ENCODE measurements around the gene TRIM37. TPM values are rescaled to one million over a fixed set of nuclear protein-coding genes. Genes with fewer than 3 reads are reported as not detected.

Gene TRIM37
- total and polyA plus RNA-seq, 10 donors = 6.2 to 28.1 (median 16.9) TPM

- H3K27ac ChIP-seq = no peak overlapping the region
- TF ChIP-seq POLR2A (IDR thresholded peaks at IDR 0.05) = no peak
- no peak overlapping the region for H3K4me3 ChIP-seq
- DNase-seq = no peak
- peaks cover 0 to 48% (median 5%) of the 10 kb centered on the region in 6 donors for H3K36me3 ChIP-seq
- no peaks in the 10 kb centered on the region for H3K9me3 ChIP-seq
- no peaks in the 10 kb centered on the region for H3K4me1 ChIP-seq
- intact Hi-C loops (cut with DNase I; ENCODE audit: low total_unique reads) = no loop called here
- no peaks in the 10 kb centered on the region for H3K27me3 ChIP-seq (replicated peaks in 1 of 7)
- 88 to 94% (median 92%) methylated on average over 1 of the region's 1 CpG for WGBS, 5 donors
Observed at GRCh38 chr17:59131131-59131530, 24.5 kb upstream of the TRIM37 start.

DNA sequence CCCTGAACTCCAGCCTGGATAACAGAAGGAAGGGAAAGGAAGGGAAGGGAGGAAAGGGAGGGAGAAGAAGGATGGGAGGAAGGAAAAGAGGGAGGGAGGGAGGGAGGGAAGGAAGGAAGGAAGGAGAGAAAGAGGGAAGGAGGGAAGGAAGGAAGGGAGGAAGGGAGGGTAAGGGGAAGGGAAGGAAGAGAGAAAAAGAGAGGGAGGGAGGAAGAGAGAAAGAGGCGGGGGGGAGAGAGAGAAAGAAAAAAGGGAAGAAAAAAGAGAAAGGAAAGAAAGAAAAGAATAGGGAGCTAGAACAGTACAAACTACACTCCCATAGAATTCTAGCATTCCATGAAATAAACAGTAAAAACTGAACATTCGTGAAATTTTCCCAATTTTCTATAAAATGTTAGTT is 23.1 kb upstream of the TRIM37 start:
- 41 to 93% (median 49%) methylated on average over 2 of the region's 2 CpGs for WGBS, 5 donors
- Histone ChIP-seq H3K27ac (no peak overlapping the region), H3K4me1 (no peaks in the 10 kb centered on the region), H3K9me3 (no peaks in the 10 kb centered on the region), H3K36me3 (peaks cover 0 to 55% (median 5%) of the 10 kb centered on the region in 6 donors), H3K27me3 (replicated peaks in 1 of 7) (no peaks in the 10 kb centered on the region), H3K4me3 (no peak overlapping the region)
- TF ChIP-seq POLR2AphosphoS5 (IDR thresholded peaks at IDR 0.05) = no peak
- TF ChIP-seq, protein P1, sequence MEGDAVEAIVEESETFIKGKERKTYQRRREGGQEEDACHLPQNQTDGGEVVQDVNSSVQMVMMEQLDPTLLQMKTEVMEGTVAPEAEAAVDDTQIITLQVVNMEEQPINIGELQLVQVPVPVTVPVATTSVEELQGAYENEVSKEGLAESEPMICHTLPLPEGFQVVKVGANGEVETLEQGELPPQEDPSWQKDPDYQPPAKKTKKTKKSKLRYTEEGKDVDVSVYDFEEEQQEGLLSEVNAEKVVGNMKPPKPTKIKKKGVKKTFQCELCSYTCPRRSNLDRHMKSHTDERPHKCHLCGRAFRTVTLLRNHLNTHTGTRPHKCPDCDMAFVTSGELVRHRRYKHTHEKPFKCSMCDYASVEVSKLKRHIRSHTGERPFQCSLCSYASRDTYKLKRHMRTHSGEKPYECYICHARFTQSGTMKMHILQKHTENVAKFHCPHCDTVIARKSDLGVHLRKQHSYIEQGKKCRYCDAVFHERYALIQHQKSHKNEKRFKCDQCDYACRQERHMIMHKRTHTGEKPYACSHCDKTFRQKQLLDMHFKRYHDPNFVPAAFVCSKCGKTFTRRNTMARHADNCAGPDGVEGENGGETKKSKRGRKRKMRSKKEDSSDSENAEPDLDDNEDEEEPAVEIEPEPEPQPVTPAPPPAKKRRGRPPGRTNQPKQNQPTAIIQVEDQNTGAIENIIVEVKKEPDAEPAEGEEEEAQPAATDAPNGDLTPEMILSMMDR (IDR thresholded peaks at IDR 0.05 in 8 of 11, conservative IDR thresholded peaks at IDR 0.05 in 3 of 11) = no peak
- TF ChIP-seq POLR2A (IDR thresholded peaks at IDR 0.05) = no peak
- intact Hi-C loops (cut with DNase I; ENCODE audit: low total_unique reads) = no loop called here
- no peak for DNase-seq

DNA sequence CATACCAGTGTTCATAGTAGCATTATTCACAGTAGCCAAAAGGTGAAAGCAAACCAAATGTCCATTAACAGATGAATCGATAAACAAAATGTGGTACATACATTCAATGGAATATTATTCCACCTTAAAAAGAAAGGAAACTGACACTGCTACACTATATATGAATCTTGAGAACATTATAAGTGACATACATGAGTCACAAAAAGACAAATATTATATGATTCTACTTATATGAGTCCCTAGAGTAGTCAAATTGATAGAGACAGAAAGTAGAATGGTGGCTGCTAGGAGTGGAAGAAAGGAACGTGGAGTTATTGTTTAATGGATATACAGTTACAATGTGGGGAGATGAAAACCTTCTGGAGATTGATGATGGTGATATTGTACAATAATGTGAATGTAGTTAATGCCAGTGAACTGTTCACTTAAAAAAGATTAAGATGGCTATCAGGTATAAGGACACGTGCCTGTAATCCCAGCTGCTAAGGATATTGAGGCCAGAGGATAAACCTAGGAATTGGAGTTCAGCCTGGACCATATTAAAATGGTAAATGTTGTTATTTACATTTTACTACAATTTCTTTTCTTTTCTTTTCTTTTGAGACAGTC is 20.2 kb upstream of the TRIM37 start:
- no peak for TF ChIP-seq POLR2AphosphoS5 (IDR thresholded peaks at IDR 0.05)
- TF ChIP-seq POLR2A (IDR thresholded peaks at IDR 0.05) = no peak
- TF ChIP-seq, protein P1 (IDR thresholded peaks at IDR 0.05 in 8 of 11, conservative IDR thresholded peaks at IDR 0.05 in 3 of 11) = no peak
- WGBS, 5 donors = 60 to 81% (median 64%) methylated on average over 3 of the region's 3 CpGs
- H3K4me3 ChIP-seq = no peak overlapping the region
- intact Hi-C loops (cut with DNase I; ENCODE audit: low total_unique reads) = no loop called here
- H3K27ac ChIP-seq = no peak overlapping the region
- H3K4me1 ChIP-seq = no peaks in the 10 kb centered on the region
- peaks cover 0 to 78% (median 8%) of the 10 kb centered on the region in 6 donors for H3K36me3 ChIP-seq
- H3K27me3 ChIP-seq (replicated peaks in 1 of 7) = no peaks in the 10 kb centered on the region
- H3K9me3 ChIP-seq = no peaks in the 10 kb centered on the region
- no peak for DNase-seq

DNA sequence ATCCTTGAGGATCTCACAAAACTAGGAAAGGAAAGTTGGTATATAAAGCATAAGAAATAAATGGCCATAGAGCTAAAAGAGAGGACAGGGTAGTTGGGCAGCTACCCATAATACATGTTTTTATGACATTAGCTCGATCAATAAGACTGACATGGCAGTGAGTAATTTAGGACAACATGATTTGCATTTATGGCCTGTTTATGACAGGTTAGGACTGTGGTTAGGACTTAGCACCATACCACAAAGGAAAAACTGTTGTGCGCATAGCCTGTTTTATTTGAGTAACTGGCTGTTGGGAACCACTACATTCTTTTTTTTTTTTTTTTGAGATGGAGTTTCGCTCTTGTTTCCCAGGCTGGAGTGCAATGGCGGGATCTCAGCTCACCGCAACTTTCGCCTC is 18.0 kb upstream of the TRIM37 start:
- DNase-seq = no peak
- Histone ChIP-seq H3K27me3 (replicated peaks in 1 of 7) (no peaks in the 10 kb centered on the region), H3K9me3 (no peaks in the 10 kb centered on the region), H3K4me3 (no peak overlapping the region), H3K4me1 (no peaks in the 10 kb centered on the region), H3K36me3 (peaks cover 0 to 87% (median 17%) of the 10 kb centered on the region in 6 donors), H3K27ac (no peak overlapping the region)
- 88 to 97% (median 94%) methylated on average over 4 to 6 of the region's 6 CpGs for whole genome bisulfite sequencing, 5 donors
- intact Hi-C loops (cut with DNase I; ENCODE audit: low total_unique reads) = no loop called here
- TF ChIP-seq POLR2A (IDR thresholded peaks at IDR 0.05) = no peak
- TF ChIP-seq, protein P1 (IDR thresholded peaks at IDR 0.05 in 8 of 11, conservative IDR thresholded peaks at IDR 0.05 in 3 of 11) = no peak
- TF ChIP-seq POLR2AphosphoS5 (IDR thresholded peaks at IDR 0.05) = no peak

All from spleen (tissue), 11 donors.